Mesodermal cell (in vitro differentiated cells): ENCODE measurements around the gene BNIPL. TPM values are rescaled to one million over a fixed set of nuclear protein-coding genes. Genes with fewer than 3 reads are reported as not detected.

Experiments
- H3K27ac ChIP-seq: 2 replicates; pipeline ENCODE4 v1.7.0; 2013; ENCODE audit warnings: mild to moderate bottlenecking, low read depth, low read length, moderate library complexity; ENCODE audit not compliant: severe bottlenecking
- H3K36me3 ChIP-seq: 2 replicates; pipeline ENCODE4 v1.7.1; 2013; ENCODE audit warnings: mild to moderate bottlenecking, low read length, moderate library complexity; ENCODE audit not compliant: control insufficient read depth, insufficient read depth
- H3K4me1 ChIP-seq: one replicate; pipeline ENCODE4 v1.7.1; 2013; ENCODE audit warnings: mild to moderate bottlenecking, low read length; ENCODE audit not compliant: insufficient read depth, control insufficient read depth, poor library complexity, severe bottlenecking
- H3K4me3 ChIP-seq: 2 replicates; pipeline ENCODE4 v1.7.0; 2013; ENCODE audit warnings: low read length, control low read depth, mild to moderate bottlenecking; ENCODE audit not compliant: insufficient read depth, poor library complexity, severe bottlenecking; ENCODE audit errors: extremely low read depth
- H3K9me3 ChIP-seq: 2 replicates; pipeline ENCODE4 v1.7.1; 2013; ENCODE audit warnings: mild to moderate bottlenecking, low read length, moderate library complexity; ENCODE audit not compliant: control insufficient read depth
- WGBS, 2 experiments: methylation state at CpG; one replicate each; pipeline ENCODE4 v1.1.5; 2013; ENCODE audit warnings: missing lambda C conversion rate in 2 of 2; ENCODE audit not compliant: insufficient coverage in 2 of 2; 5-methylcytosine and 5-hydroxymethylcytosine counted together
- polyA plus RNA-seq, 2 experiments: library from polyadenylated mRNA; stranded (reverse); fragments of 50-300 nt; gene quantifications; one replicate each; pipeline ENCODE4 v1.2.3, GENCODE V29; 2013

Gene BNIPL
- polyA plus RNA-seq (2013, experiment 1 of 2) = 0.96 TPM
- polyA plus RNA-seq (2013, experiment 2 of 2) = 0.66 TPM

- H3K4me3 ChIP-seq = no peak within 1 kb of the TSS
- no peak within 1 kb of the TSS for H3K27ac ChIP-seq
- H3K4me1 ChIP-seq = no peaks in the 10 kb centered on the region
- WGBS, 2 experiments = no CpG with 5 or more reads among the region's 2 CpGs
- no peaks in the 10 kb centered on the region for H3K9me3 ChIP-seq
- peaks cover 28% of the 10 kb centered on the region for H3K36me3 ChIP-seq
Measured at GRCh38 chr1:151036356-151036755, at the start of gene BNIPL. Gene BNIPL (plus strand): TSS chr1:151036586. CDS start chr1:151036726, 140 bp downstream.

DNA sequence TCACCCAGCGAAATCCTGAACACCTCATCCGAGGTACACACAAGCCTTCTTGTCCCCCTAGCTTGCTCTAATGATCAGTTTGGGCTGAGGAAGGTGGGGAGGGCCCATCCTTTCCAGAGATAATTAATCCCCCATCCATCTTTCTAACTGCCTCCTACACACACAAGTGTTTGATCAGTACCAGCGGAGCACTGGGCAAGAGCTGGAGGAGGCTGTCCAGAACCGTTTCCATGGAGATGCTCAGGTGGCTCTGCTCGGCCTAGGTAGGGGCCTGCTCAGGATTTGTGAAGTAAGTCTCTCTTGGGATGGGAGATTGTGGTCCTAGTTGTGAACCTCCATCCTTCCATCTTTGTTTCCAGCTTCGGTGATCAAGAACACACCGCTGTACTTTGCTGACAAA is 48.5 kb upstream of the BNIPL start:
- no peak overlapping the region for H3K27ac ChIP-seq
- no peaks in the 10 kb centered on the region for H3K4me1 ChIP-seq
- 92 to 100% methylated on average over 1 to 3 of the region's 7 CpGs for WGBS, 2 experiments
- no peak overlapping the region for H3K4me3 ChIP-seq
- no peaks in the 10 kb centered on the region for H3K36me3 ChIP-seq
- no peaks in the 10 kb centered on the region for H3K9me3 ChIP-seq

DNA sequence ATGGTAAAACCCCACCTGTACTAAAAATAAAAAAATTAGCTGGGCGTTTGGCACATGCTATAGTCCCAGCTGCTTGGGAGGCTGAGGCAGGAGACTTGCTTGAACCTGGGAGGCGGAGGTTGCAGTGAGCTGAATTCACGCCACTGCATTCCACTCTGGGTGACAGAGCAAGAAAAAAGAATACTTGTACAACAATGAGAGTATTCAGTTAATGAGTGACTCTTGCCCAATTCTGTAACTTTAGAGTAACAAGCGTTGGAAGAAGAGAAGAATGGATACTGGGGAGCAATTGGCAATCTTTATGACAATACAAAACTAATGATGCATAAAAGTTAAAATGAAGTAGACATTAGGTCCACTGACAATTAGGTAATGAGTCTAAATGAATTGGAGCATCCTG is 43.8 kb upstream of the BNIPL start:
- H3K36me3 ChIP-seq = no peaks in the 10 kb centered on the region
- no peak overlapping the region for H3K4me3 ChIP-seq
- no peaks in the 10 kb centered on the region for H3K9me3 ChIP-seq
- WGBS, 2 experiments = 92 to 95% methylated on average over 3 to 4 of the region's 4 CpGs
- no peaks in the 10 kb centered on the region for H3K4me1 ChIP-seq
- no peak overlapping the region for H3K27ac ChIP-seq

GRCh38 chr1:150994248-150994647 is 42.1 kb upstream of the BNIPL start:
- no peak overlapping the region for H3K4me3 ChIP-seq
- no peak overlapping the region for H3K27ac ChIP-seq
- WGBS, 2 experiments = 94 to 98% methylated on average over 3 of the region's 3 CpGs
- peaks cover 4% of the 10 kb centered on the region for H3K4me1 ChIP-seq
- no peaks in the 10 kb centered on the region for H3K9me3 ChIP-seq
- no peaks in the 10 kb centered on the region for H3K36me3 ChIP-seq

- no peaks in the 10 kb centered on the region for H3K36me3 ChIP-seq
- H3K9me3 ChIP-seq = no peaks in the 10 kb centered on the region
- no peak overlapping the region for H3K27ac ChIP-seq
- no peak overlapping the region for H3K4me3 ChIP-seq
- WGBS, 2 experiments = 92 to 100% methylated on average over 1 to 2 of the region's 4 CpGs
- H3K4me1 ChIP-seq = peaks cover 14% of the 10 kb centered on the region
Measured at GRCh38 chr1:150995460-150995859, 40.9 kb upstream of the BNIPL start.

- H3K9me3 ChIP-seq = no peaks in the 10 kb centered on the region
- peaks cover 14% of the 10 kb centered on the region for H3K4me1 ChIP-seq
- H3K4me3 ChIP-seq = no peak overlapping the region
- H3K36me3 ChIP-seq = no peaks in the 10 kb centered on the region
- H3K27ac ChIP-seq = no peak overlapping the region
- 20 to 25% methylated on average over 7 to 8 of the region's 9 CpGs for WGBS, 2 experiments
Measured at GRCh38 chr1:150995896-150996295, 40.5 kb upstream of the BNIPL start.

GRCh38 chr1:150997126-150997872 is 39.1 kb upstream of the BNIPL start:
- 92 to 97% methylated on average over 18 to 19 of the region's 20 CpGs for WGBS, 2 experiments
- Histone ChIP-seq H3K36me3 (no peaks in the 10 kb centered on the region), H3K4me3 (no peak overlapping the region), H3K27ac (no peak overlapping the region), H3K9me3 (no peaks in the 10 kb centered on the region), H3K4me1 (peaks cover 14% of the 10 kb centered on the region)

DNA sequence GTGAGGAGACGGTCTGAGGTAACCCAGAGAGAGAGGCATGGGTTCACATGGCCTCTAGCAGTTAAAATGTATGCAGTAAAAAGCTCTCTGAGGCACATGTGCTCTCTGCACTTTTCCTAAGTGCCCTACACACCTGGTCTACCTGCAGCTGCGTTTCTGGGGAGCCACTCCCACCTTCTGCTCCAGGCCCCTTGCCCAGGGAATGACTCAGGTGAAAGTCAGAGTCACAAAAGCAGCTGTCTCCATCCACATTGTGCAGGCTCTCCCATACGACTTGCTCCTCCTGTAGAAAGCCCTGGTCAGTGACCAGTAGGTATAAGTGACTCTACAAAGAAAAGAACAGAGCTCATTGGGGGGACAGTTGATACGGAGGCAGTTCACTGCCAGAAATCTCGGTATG is 38.4 kb upstream of the BNIPL start:
- 89 to 95% methylated on average over 4 of the region's 5 CpGs for WGBS, 2 experiments
- Histone ChIP-seq H3K9me3 (no peaks in the 10 kb centered on the region), H3K4me1 (peaks cover 14% of the 10 kb centered on the region), H3K4me3 (no peak overlapping the region), H3K27ac (no peak overlapping the region), H3K36me3 (no peaks in the 10 kb centered on the region)

DNA sequence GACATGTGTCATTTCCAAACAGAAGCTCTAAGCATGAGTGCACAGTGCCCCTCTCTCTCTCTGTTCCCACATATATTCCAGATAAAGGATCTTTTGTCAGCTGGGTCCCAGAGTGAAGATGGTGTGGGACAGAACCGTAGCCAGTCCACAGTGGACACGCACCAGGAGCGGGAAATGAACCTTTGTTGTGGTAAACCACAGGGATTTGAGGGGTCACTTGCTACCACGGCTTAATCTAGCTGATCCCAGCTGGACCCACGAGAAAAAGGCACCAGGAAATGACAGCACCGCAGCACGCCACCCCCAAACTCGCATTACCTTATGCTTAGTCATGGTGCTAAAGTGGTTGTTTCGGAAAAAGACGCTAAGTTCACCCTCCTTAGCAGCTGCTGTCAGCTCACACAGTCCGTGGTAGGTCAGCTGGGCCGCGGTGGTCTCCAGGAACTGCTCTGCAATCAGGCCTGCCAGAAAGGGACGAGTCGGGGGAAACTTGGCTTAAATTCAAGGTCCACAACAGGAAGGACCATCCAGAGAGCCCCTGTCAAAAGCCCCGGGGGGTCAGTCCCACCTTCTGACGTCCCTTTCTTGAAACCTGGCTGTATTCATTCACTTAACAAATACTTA is 37.2 kb upstream of the BNIPL start:
- H3K36me3 ChIP-seq = no peaks in the 10 kb centered on the region
- peak overlapping the region; percentile 17 for H3K27ac ChIP-seq
- peaks cover 14% of the 10 kb centered on the region for H3K4me1 ChIP-seq
- H3K4me3 ChIP-seq = no peak overlapping the region
- 86 to 92% methylated on average over 15 of the region's 17 CpGs for WGBS, 2 experiments
- H3K9me3 ChIP-seq = no peaks in the 10 kb centered on the region

- peaks cover 14% of the 10 kb centered on the region for H3K4me1 ChIP-seq
- 67% methylated on average over 1 of the region's 2 CpGs; no CpG with 5 or more reads in 1 of the 2 experiments for WGBS, 2 experiments
Measured at GRCh38 chr1:150999926-151000325, 36.5 kb upstream of the BNIPL start.

DNA sequence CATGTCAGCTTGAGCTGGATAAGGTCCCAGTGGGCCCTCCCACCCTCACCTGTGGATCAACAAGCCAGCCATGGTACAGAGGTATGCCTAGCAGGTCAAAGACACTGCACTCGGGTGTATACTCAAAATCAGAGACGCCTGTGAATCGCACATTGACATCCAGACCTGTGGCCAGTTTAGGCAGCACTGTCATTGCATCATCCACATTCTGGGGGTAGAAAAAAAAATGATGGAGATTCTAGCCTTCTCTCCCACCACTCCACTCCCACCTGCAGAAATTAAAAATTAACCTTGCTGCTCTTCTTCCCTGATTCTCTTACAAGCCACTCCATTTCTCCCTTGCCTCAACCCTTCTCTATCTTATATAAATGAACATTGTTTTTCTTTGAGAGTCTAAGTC is 36.0 kb upstream of the BNIPL start:
- 94 to 100% methylated on average over 3 of the region's 3 CpGs for WGBS, 2 experiments
- Histone ChIP-seq H3K4me3 (no peak overlapping the region), H3K9me3 (no peaks in the 10 kb centered on the region), H3K36me3 (no peaks in the 10 kb centered on the region), H3K4me1 (peaks cover 16% of the 10 kb centered on the region), H3K27ac (no peak overlapping the region)

More at GRCh38 chr1:150999926-151000325, 36.5 kb upstream of the BNIPL start:
- Histone ChIP-seq H3K9me3 (no peaks in the 10 kb centered on the region), H3K36me3 (no peaks in the 10 kb centered on the region), H3K4me3 (no peak overlapping the region), H3K27ac (no peak overlapping the region)
